HK-2 (cell line): ENCODE results near the gene STAMBPL1.
"Not testable (repeated sequence)": the region's sequence is repeated elsewhere in the genome, so short reads cannot be mapped to it uniquely, and the experiment has no call there.

Source experiments
- DNase-seq: peaks from one replicate; pipeline ENCODE4 v3.0.0-alpha.2; 2018; ENCODE audit not compliant: unreplicated experiment

The STAMBPL1 gene

DNA sequence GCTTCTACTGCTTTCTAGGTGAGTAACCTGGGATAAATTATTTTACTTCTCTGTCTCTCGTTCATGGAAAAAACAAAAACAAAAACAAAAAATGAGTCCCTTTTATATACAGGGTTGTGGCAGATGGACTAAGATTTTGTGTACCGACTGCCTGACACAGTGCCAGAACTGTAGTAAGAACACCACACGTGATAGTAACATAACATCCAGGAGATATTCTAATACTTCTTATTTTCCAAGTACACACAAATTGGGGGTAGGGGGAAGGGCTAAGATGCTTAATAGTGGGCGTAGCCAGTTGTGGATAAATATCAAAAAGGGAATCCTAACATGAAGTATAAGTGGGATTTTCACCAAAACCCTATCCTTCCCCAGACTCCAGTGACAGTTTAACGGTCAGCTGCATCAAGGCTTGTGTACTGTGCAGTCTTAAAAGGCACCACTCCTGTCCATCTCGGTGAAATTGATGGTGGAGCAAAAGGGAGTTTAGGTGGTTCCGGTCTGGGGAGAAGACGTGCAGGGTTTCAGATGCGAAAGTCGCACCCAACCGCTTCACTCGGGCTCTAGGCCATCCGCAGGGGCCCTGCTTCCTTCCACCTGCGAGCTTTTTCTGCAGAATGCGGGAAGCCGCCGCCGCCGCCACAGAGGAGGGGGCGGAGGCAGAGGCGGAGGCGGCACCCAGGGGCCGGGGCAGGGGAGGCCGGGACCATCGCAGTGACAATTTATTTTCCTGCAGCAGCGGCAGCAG lies at the start of gene STAMBPL1:
STAMBPL1 (plus strand) TSS at position 712 of the 748 bp plus-strand sequence. CDS start 21,464 bp downstream, outside the sequence.
- no peak for DNase-seq

DNA sequence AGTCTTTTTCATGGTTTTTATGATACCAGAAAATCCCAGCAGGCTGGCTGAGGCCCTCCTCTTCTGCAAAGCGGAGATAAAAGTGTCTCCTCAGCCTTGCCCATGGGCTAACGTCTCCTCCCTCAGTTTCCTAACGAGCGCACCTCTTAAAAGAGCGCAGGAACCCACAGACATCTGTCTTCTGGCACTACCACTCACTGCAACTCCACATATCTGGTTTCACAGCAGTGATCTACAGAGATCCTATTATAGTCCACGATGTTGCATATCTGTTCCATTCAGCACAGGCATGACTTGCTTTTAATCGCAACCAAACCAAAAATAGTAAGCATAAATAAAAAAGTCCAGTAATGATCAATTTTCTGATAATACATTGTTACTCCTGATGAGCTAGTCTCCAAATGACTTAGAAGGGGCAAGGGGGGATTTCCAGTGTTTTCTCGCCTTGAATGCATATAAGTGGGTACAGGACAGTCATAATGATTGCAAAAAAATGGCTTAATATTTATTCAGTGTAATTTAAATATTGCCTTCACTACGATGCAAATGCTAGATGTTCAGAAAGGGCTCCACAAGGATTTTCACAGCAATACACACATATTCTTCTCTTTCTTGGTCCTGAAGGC lies 49.3 kb upstream of the STAMBPL1 start:
- DNase-seq, result no peak

DNA sequence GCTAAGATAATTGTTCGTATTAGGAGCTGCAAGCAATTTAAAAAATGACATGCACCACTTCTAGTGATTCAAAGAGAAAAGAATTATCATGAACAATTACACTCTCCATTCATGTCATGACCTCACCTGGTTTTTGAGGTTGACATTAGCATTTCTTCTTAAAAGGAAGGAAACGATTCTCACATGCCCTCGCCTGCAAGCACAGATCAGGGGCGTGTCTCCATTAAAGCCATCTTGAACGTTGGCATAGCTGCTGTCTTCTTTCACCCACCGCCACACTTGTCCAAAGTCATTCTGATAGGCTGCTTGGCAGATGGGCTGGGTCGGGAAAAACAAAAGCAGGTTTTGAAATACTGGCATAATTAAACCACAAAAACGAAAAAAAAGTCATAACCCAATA lies 48.3 kb upstream of the STAMBPL1 start:
- DNase-seq, result no peak

DNA sequence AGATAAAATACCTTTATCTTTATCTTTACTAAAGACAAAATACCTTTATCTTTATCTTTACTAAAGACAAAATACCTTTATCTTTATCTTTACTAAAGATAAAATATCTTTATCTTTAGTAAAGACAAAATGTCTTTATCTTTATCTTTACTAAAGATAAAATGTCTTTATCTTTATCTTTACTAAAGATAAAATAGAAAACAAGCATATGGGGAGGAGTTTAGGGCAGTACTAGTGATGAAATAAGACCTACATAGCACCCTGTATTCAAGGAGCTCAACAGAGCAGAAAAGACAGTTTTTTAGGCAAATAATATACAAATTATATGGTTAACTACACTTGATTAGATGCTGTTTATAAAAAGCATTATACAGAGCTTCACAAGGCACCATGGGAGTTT lies 47.7 kb upstream of the STAMBPL1 start:
- no peak for DNase-seq

DNA sequence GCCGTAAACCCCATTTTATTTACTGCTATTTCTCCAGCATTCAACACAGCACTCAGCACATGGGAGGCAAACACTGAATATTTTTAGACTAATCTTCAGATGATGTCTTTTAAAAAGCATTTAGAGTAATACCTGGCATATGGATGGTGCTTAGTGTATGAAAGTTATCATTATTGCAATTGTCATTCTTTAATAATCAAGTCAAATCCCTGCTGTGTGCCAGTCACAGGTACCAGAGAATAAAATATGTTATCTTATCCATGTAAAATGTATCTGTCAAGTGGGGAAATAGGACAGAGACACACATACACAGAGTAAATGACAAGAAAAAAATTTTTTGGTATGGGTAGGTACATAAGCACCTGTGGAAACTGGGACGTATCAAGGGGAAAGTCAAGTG lies 46.9 kb upstream of the STAMBPL1 start:
- DNase-seq, result no peak

DNA sequence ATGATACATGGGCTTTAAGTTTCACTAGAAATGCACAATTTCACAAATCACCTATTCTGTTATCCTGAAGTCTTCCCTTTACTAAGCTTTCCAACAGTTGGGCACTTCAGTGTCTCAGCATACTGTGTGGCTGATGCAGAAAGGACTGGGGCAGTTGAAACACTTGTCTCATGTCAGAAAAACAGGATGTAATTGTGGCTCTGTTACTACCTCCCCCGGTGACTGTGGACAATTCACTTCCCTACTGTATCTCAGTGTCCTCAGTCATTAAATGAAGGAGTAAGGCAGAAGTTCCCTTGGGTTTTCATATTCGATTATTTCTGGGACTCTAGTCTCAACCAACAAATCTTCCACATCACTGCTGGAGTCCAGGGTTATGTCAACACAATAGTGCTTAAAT lies 46.3 kb upstream of the STAMBPL1 start:
- no peak for DNase-seq

DNA sequence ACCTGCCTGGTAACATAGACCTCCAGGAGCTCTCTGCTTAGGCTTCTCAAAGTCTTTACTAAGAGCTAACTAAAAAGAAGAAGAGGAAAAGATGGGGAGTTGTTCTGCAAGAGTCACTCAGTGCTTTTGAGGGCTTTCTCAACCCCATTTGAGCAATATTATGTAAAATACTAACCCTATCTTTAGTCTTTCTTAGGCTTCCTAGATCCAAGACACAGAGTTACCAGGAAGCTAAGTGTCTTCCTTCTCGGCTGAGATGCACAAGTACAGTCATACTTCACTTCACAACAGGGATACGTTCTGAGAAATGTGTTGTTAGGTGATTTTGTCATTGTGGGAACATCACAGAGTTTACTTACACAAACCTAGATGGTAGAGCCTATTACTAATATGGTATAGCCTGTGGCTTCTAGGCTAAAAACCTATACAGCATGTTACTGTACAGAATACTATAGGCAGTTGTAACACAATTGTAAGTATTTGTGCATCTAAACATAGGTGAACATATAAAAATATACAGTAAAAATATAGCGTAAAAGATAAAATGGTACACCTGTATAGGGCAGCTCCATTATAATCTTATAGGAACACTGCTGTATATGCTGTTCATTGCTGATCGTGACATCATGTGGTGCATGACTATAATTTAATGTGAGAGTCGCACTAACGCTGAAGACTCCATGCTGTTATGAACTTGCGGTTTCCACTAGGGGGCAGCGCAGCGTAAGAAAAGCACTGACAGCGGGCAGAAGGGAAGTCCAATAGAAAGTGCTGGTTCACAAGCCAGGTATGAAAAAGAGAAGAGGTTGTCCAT lies 44.7 kb upstream of the STAMBPL1 start:
- peak; percentile 77 for DNase-seq

DNA sequence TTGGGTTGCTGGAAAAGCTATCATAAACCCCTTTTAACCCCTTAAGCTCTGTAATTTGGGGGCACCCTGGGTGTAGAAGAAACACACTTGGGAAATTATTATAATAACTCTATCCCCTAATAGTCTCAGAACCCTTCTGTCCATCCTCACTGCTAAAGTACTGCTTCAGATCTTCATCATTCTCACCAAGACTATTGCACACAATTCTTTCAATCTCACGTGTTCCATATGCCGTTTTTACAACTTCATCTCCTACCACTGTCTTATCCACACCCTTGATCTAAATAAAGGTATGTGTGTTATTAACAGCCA lies 44.2 kb upstream of the STAMBPL1 start:
- no peak for DNase-seq

DNA sequence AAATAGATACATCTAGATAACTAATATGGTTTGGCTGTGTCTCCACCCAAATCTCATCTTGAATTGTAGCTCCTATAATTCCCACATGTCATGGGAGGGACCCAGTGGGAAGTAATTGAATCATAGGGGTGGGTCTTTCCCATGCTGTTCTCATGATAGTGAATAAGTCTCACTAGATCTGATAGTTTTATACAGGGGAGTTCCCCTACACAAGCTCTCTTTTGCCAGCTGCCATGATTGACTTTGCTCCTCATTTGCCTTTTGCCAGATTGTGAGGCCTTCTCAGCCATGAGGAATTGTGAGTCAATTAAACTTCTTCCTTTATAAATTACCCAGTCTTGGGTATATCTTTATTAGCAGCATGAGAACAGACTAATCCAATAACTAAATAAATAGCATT lies 42.4 kb upstream of the STAMBPL1 start:
- not testable (repeated sequence) for DNase-seq

DNA sequence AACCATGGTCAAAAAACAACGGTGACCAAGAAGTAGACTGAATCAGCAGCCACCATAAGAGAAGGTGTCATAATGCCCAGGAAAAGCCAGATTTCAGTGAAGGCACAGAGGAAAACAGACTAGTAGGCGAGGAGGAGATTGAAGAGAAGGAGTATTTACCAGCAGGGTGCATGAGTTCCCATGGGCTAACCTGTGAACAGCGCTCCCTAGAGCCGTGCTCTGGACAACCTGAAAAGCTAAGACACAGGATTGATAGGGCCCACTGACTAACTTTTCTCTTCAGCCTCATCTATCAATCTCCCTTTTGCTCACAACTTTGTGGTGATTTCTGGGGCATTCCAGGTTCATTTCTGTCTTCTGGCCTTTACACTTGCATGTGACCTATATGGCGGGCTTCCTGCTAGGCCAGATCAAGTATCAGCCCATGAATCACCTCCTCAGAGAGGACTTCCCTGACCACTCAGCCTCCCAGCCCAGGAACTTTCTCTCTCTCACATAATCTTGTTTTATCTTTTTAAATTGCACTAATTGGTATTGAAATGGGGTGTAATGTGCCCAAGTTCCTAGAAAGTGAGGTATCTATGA lies 41.2 kb upstream of the STAMBPL1 start:
- DNase-seq, result no peak

DNA sequence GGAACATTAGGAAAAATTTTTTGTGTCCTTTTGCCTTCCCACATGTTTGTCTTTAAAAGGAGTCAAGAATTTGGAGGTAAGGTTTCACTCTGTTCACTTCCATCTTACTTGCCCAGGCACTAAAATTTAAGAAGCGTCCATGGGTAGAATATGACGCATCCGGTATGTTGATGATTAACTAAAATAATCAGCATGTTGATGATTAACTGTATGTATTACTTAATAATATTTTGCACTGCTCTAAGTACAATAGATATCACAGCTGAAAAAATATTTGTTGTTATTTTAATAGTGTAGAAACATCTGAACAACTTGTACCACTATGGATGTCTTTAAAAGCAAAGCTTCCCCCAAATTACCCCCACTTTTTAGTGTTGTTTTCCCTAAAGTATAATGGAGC lies 39.9 kb upstream of the STAMBPL1 start:
- no peak for DNase-seq

DNA sequence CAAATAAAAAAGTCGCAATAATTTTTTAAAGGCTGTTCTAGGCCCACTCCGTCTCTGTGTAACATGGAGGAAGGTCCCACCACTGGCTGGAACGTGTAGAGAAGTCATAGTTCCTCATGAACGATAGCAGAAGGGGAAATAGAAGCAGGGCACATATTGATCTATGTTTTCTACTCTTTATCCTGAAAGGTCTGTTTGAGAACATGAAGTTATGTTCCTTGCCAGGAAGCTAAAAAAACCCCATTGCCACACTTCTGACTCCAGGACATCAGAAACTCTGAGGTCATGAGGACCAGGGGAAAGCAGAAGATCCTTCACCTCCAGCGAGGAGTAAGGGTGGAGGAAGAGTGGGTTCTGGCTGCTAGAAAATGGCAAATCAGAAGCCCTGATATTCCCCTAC lies 39.2 kb upstream of the STAMBPL1 start:
- DNase-seq, result no peak

DNA sequence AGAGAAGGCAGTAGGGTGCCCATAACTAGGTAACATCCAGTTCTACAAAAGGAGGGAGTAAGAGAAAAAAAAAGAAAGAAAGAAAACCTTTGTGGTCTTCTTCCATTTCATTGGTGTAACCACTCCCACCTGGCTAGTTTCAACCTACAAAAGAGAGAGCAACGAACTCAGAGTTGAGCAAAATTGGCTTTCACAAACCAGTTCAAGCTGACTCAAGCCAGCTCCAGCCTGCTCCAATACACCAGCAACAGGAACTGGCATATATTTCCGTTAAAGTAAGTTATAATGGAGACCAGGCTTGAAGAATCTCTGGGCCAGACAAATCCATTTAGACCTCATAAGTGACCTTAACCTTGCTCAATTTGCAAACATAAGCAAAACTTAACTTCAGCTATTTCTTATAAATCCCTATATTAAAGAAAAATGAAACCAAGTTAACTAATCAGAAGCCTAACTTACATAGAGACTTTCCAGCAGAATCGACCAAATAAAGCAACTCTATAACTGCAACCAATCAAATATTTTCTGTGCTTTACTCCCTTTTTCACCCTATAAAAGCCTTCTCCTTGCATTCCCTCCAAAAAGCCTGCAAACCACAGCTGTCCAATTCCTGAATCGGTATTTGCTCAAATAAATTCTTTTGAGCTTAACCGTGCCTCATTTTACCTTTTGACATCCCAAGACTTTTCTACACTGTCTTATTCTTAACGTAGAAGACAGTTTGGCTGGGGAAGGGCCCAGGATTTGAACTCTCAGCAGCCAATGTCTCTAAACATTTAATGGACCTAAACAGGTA lies 38.5 kb upstream of the STAMBPL1 start:
- DNase-seq, result no peak

DNA sequence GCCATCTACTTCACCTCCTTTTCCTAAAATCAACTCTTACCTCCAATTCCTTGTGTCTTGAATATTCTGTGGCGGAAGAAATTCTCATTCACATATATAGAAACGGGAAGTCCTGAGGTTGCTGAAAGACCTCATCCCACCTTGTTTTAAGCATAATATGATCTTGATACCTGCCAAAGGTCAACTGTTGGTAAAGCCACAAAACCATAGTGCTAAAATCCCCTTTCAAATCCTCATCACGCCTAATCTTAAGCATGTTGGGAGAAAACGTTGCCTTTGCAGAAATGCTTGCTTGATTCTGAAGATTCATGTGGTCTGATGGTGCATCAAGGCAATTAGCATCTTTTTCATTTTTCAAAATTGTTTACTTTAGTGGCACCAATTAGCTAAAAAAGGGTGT lies 36.9 kb upstream of the STAMBPL1 start:
- DNase-seq, result no peak

DNA sequence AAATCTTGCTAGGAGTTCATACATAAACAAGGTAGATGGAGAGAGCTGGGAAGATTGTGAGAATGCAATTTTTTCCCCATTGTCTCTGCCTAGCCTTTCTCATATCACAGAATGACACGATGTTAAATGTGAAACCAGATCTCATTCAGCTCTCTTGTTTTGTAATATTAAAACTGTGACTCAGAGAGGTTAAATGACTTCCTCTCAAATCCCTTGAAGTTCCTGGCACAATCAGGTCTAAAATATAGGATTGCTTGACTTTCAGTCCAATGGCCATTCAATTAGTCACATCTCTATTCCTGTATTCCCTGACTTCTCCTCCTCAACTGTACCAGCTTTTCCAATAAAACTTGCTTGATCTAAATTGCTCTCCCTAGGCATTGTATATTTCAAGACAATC lies 31.5 kb upstream of the STAMBPL1 start:
- DNase-seq, result no peak

DNA sequence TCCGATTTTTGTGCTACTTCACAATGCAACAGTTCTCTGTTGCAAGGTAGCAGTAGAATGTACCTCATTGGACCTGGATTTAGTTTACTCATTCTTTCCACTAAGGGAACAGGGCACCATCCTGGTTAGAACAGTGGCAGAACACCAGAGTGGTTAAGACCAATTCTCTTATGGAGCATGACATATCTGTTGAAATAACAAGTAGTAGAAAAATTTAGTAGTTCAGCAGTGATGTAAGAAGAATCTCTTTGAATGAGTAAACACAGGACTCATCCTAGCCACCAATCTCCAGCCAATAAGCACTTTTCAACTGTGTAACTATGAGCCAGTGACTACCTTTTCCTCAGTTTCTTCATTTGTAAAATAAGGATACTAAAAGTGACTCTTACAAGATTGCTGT lies 30.8 kb upstream of the STAMBPL1 start:
- no peak for DNase-seq

DNA sequence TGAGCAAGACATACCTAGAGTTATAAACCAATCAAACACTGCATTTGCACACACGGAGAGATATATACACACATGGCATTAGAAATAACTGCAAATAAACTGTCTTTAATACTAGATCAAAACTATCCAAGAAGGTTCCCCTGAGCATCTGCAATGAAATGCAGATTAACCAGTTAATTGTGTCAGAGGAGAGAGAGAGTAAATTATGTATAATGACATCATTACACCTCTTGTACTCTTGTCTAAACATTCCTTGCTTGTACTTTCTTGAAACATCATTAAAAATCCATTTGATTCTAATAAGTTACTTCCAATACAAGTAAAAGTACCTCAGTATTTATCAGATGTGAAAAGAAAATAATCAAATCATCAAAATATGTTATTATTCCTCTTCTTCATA lies 29.3 kb upstream of the STAMBPL1 start:
- DNase-seq, result no peak

DNA sequence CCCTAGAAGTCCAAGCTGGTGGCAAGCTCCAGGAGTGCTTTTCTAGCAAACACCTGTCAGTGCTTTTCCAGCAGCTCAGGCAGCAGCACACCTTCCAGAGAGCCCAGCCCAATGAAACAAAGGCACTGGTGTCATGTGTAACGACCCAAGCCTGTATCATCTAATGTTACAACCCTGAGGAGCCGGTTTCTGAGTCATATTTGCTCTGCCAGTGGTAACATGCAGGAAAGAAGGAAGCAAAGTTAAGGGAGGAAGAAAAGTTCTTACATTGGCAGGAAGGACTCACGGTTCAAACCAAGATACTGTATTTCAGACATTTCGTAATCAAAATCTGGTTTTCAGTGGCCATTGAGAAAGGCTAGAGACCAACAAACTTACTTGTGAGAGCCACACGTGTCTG lies 28.3 kb upstream of the STAMBPL1 start, which contains the start of gene ANKRD22:
ANKRD22 (minus strand) TSS at position 139 of the 400 bp plus-strand sequence. CDS start 237 bp downstream, outside the sequence.
- peak; percentile 9 for DNase-seq

DNA sequence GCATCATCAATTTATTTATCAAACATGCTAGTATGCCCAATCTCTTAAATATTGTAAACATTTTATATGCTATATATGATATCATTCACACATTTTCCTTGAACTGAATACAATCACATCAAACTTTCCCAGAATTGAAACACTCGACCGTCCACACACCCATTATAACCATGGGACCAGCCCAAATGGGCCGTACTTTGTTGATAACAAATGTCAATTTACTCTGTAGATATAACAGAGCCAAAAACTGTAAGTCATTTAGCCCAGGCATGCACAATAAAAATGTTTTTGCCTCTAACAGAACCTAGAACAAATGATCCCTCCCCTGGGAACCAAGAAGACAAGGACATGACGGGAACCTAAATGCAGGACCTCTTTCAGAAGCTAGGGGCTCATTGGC lies 27.7 kb upstream of the STAMBPL1 start:
- no peak for DNase-seq

DNA sequence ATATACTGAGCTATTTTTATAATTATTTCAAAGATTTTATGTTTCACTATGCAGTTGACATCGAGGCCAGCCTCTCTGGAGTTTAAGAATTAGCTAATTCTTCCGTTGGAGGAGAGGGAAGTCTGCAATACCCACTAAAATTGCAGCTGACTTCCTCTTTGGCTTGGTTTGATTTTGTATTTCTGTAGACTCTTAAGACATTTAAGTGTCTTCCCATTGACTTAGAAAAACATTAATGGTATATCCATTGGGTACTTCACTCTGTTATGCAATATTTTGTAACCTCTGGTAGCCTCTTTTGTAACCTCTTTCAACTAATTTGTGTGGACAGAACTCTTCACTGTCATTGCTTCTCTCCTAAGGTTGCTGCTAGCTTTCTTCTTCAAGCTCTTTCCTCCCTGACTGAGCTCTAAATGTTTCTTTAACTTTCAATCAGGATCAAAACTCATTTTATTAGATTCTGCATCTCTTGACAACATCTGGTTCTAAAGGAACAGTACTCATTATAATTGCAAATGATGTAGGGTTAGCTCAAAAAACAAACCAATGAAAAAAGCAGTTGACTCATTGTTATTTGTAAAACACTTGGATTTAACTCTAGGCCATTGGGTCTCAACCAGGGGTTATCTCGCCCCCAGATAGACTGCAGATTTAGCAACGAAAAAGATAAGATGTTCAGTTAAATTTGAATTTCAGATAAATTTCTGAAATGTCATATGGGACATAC lies 26.7 kb upstream of the STAMBPL1 start:
- no peak for DNase-seq

DNA sequence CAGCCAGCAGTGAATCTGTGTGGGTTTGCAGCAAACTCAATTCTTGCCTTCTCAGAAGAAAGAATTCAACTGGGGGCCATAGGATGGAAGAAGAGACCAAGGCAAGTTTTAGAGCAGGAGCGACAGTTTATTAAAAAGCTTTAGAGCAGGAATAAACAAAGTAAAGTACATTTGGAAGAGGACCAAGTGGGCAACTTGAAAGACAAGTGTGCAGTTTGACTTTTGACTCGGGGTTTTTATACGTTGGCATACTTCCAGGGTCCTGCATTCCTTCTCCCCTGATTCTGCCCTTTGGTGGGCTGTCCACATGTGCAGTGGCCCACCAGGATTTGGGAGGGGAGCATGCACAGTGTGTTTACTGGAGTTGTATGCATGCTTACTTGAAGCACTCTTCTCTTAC lies 25.4 kb upstream of the STAMBPL1 start:
- no peak for DNase-seq
